Neural cell (in vitro differentiated cells): ENCODE results near the gene GPR161. TPM values are rescaled to one million over a fixed set of nuclear protein-coding genes. Genes with fewer than 3 reads are reported as not detected.

Source experiments
- H2AFZ ChIP-seq: fragments of 200-600, 300-800 bp; sonication (generic), shearing (Covaris generic); 2 replicates; pipeline ENCODE4 v1.6.0; 2014; ENCODE audit warnings: low read depth, mild to moderate bottlenecking, antibody characterized with exemption, low read length, moderate library complexity
- H3F3A ChIP-seq: fragments of 200-600 bp; shearing (Covaris generic); 2 replicates; pipeline ENCODE4 v1.6.1; 2016; ENCODE audit warnings: mild to moderate bottlenecking, moderate library complexity, mixed read lengths, antibody characterized with exemption, low read length; ENCODE audit not compliant: insufficient read depth, poor library complexity, severe bottlenecking
- H3K27ac ChIP-seq: fragments of 200-600, 300-800 bp; sonication (generic), shearing (Covaris generic); 2 replicates; pipeline ENCODE4 v1.5.1; 2014; ENCODE audit warnings: mild to moderate bottlenecking, low read length, moderate library complexity
- H3K27me3 ChIP-seq: fragments of 300-800, 200-600 bp; sonication (generic), shearing (Covaris generic); 2 replicates; pipeline ENCODE4 v1.6.0; 2014; ENCODE audit warnings: mild to moderate bottlenecking, low read depth, low read length, moderate library complexity; ENCODE audit not compliant: insufficient read depth
- H3K36me3 ChIP-seq: fragments of 300-800, 200-600 bp; sonication (generic), shearing (Covaris generic); 2 replicates; pipeline ENCODE4 v1.5.1; 2014; ENCODE audit warnings: mild to moderate bottlenecking, antibody characterized with exemption, low read length, moderate library complexity; ENCODE audit not compliant: insufficient read depth
- H3K4me2 ChIP-seq: fragments of 300-800, 200-600 bp; sonication (generic), shearing (Covaris generic); 2 replicates; pipeline ENCODE4 v1.6.0; 2014; ENCODE audit warnings: mild to moderate bottlenecking, low read length
- H3K4me3 ChIP-seq: fragments of 300-800, 200-600 bp; sonication (generic), shearing (Covaris generic); 2 replicates; pipeline ENCODE4 v1.5.1; 2014; ENCODE audit warnings: mild to moderate bottlenecking, low read length, moderate library complexity
- H3K79me2 ChIP-seq: fragments of 200-600 bp; shearing (Covaris generic); replicated peaks from 2 replicates; pipeline ENCODE4 v1.6.0; 2014; ENCODE audit warnings: mild to moderate bottlenecking, low read length, moderate library complexity; ENCODE audit not compliant: insufficient read depth
- H3K9ac ChIP-seq: fragments of 300-800, 200-600 bp; sonication (generic), shearing (Covaris generic); 2 replicates; pipeline ENCODE4 v1.6.1; 2016; ENCODE audit warnings: mild to moderate bottlenecking, low read length, mixed read lengths
- H3K9me2 ChIP-seq: fragments of 200-600 bp; shearing (Covaris generic); 2 replicates; pipeline ENCODE4 v1.6.1; 2016; ENCODE audit warnings: mild to moderate bottlenecking, low read length, mixed read lengths; ENCODE audit not compliant: insufficient read depth
- H3K9me3 ChIP-seq: fragments of 200-600, 300-800 bp; sonication (generic), shearing (Covaris generic); 2 replicates; pipeline ENCODE4 v1.6.1; 2016; ENCODE audit warnings: mild to moderate bottlenecking, mixed run types, low read length, moderate library complexity, mixed read lengths
- H4K20me1 ChIP-seq: fragments of 200-600 bp; shearing (Covaris generic); 2 replicates; pipeline ENCODE4 v1.6.1; 2016; ENCODE audit warnings: mild to moderate bottlenecking, mixed run types; ENCODE audit not compliant: insufficient read depth
- CTCF ChIP-seq: fragments of 450-650 bp; IDR thresholded peaks from 2 replicates; pipeline ENCODE4 v1.5.1; 2014; ENCODE audit warnings: antibody characterized with exemption, mild to moderate bottlenecking, moderate library complexity; ENCODE audit not compliant: poor library complexity, severe bottlenecking
- EP300 ChIP-seq: fragments of 450-650 bp; conservative IDR thresholded peaks from 2 replicates; pipeline ENCODE4 v1.6.1; 2014; ENCODE audit warnings: antibody characterized with exemption, mild to moderate bottlenecking, moderate library complexity; ENCODE audit not compliant: poor library complexity, severe bottlenecking
- EZH2 ChIP-seq: fragments of 200-600, 300-800 bp; shearing (Covaris generic), sonication (generic); IDR thresholded peaks from 2 replicates; pipeline ENCODE4 v1.6.1; 2014; ENCODE audit warnings: antibody characterized with exemption, low read length, borderline replicate concordance, mild to moderate bottlenecking; ENCODE audit not compliant: insufficient read depth, poor library complexity, severe bottlenecking
- MXI1 ChIP-seq: fragments of 450-650 bp; conservative IDR thresholded peaks from 2 replicates; pipeline ENCODE4 v1.6.1; 2014; ENCODE audit warnings: antibody characterized with exemption, mild to moderate bottlenecking; ENCODE audit not compliant: poor library complexity, severe bottlenecking
- POLR2AphosphoS5 ChIP-seq: IDR thresholded peaks from 2 replicates; pipeline ENCODE4 v1.6.1; 2012
- RAD21 ChIP-seq: fragments of 450-650 bp; conservative IDR thresholded peaks from 2 replicates; pipeline ENCODE4 v1.6.1; 2014; ENCODE audit warnings: antibody characterized with exemption, mild to moderate bottlenecking, moderate library complexity
- REST ChIP-seq: IDR thresholded peaks from 2 replicates; pipeline ENCODE4 v1.6.1; 2012; ENCODE audit warnings: borderline replicate concordance
- SMC3 ChIP-seq: fragments of 450-650 bp; conservative IDR thresholded peaks from 2 replicates; pipeline ENCODE4 v1.6.1; 2014; ENCODE audit warnings: antibody characterized with exemption, mild to moderate bottlenecking, moderate library complexity; ENCODE audit not compliant: poor library complexity
- TAF1 ChIP-seq: IDR thresholded peaks from 2 replicates; pipeline ENCODE4 v1.6.1; 2012; ENCODE audit warnings: low read depth
- polyA plus RNA-seq: library from polyadenylated mRNA; depleted of rRNA; stranded (reverse); fragments of >200 nt; gene quantifications from 2 replicates; pipeline ENCODE4 v1.2.3, GENCODE V29; 2014

The GPR161 gene
- polyA plus RNA-seq, 1 donor from 2014 or later = 39.0 TPM

DNA sequence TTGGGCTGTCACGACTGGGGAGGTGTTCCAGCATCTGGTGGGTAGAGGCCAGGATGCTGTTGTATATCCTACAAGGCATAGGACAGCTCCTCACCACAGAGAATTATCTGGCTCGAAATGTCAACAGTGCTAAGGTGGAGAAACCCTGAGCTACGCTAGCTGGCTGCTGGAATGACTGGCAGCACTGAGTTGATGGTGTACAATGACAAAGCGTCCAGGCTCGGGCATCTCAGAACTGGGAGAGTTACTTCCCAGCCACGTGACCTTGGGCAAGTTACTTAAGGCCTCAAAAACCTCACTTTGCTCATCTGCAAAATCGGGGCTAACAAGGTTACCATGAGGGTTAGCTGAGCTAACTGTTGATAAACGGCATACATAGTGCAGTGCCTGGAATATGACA, 35.4 kb downstream of the GPR161 start:
- Histone ChIP-seq H3K4me3 (no peak overlapping the region), H3K36me3 (peaks cover 10% of the 10 kb centered on the region), H3K4me2 (no peak overlapping the region), H3F3A (no peaks in the 10 kb centered on the region), H3K79me2 (no peaks in the 10 kb centered on the region), H3K27me3 (no peaks in the 10 kb centered on the region), H3K27ac (no peak overlapping the region), H4K20me1 (no peaks in the 10 kb centered on the region), H3K9me2 (no peaks in the 10 kb centered on the region), H3K9ac (no peak overlapping the region), H2AFZ (no peak overlapping the region), H3K9me3 (no peaks in the 10 kb centered on the region)
- TF ChIP-seq POLR2AphosphoS5 (no peak), TAF1 (no peak), EZH2 (no peak), CTCF (no peak), RAD21 (no peak), EP300 (no peak), SMC3 (no peak), MXI1 (no peak), REST (no peak)

- no peak overlapping the region for H3K27ac ChIP-seq
- no peaks in the 10 kb centered on the region for H3K79me2 ChIP-seq
- TF ChIP-seq MXI1 = no peak
- no peak for TF ChIP-seq SMC3
- no peak overlapping the region for H2AFZ ChIP-seq
- no peaks in the 10 kb centered on the region for H3K27me3 ChIP-seq
- H3K4me2 ChIP-seq = no peak overlapping the region
- peaks cover 10% of the 10 kb centered on the region for H3K36me3 ChIP-seq
- no peak overlapping the region for H3K4me3 ChIP-seq
- no peak overlapping the region for H3K9ac ChIP-seq
- H4K20me1 ChIP-seq = no peaks in the 10 kb centered on the region
- H3F3A ChIP-seq = no peaks in the 10 kb centered on the region
- H3K9me2 ChIP-seq = no peaks in the 10 kb centered on the region
- no peaks in the 10 kb centered on the region for H3K9me3 ChIP-seq
Measured at GRCh38 chr1:168100315-168101002, 36.3 kb downstream of the GPR161 start.
